GM12875 (cell line): Measurements from ENCODE around the gene PPDPF.

ENCODE experiments used
- H3K4me3 ChIP-seq: one replicate; pipeline ENCODE4 v1.5.1; 2011; ENCODE audit warnings: low read depth, low read length, control low read depth
- CTCF ChIP-seq: IDR thresholded peaks from 2 replicates; pipeline ENCODE4 v1.5.1; 2011; ENCODE audit warnings: low read depth, mild to moderate bottlenecking, control low read depth, inconsistent platforms, low read length, moderate library complexity, borderline replicate concordance; ENCODE audit not compliant: insufficient read depth

PPDPF gene

GRCh38 chr20:63525185-63525584, 4.6 kb downstream of the PPDPF start:
- H3K4me3 ChIP-seq: no peak overlapping the region
- TF ChIP-seq CTCF: no peak

- TF ChIP-seq CTCF: no peak
Observed at GRCh38 chr20:63525971-63526370, 5.4 kb downstream of the PPDPF start.

DNA sequence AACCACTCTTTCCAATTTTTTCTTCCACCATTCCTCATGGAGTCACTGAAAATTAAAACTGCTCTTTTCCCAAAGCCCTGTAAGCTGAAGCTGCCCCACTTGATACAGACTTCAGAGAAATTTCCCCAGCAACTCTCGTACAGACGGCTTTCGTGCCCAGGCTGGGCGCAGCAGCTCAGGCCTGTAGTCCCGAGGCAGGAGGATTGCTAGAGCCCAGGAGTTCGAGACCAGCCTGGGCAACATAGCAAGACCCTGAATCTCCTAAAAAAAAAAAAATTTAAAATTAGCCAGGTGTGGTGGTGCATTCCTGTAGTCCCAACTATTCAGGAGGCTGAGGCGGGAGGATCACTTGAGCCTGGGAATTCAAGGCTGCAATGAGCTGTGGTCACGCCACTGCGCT, 6.6 kb downstream of the PPDPF start:
- TF ChIP-seq CTCF: no peak
- no peak overlapping the region for H3K4me3 ChIP-seq

More at GRCh38 chr20:63525971-63526370, 5.4 kb downstream of the PPDPF start:
- no peak overlapping the region for H3K4me3 ChIP-seq

DNA sequence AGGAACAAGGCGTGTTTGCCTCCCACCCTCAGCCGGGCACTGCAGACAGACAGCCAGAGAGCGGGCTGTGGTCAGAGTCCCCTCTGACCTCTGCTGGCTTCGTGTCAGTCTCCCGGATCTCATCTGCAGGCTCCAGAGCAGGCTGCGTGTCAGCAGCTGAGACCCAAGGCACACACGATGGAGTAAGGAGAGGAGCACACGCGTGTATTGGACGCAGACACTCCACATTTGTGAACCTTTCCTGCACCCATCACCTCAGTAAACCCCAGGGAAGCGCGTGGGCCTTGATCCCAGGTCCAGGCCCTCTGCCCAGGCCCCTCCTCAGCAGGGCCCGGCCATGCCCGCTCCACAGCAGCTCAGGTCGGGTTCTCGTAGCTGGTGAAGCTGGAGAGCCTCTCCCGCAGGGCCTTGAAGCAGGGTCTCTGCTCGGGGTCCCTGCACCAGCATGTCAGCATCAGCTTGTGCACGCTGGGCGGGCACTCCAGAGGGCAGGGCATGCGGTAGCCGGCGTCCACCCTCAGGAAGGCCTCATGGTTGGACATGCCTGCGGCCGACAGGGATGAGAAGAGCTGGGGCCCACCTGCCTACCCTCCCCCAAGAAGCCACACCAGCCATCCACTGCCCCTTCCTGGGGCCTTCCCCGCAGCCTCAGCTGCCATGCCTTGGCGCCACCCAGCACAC, 8.8 kb downstream of the PPDPF start:
- no peak for TF ChIP-seq CTCF
- no peak overlapping the region for H3K4me3 ChIP-seq

DNA sequence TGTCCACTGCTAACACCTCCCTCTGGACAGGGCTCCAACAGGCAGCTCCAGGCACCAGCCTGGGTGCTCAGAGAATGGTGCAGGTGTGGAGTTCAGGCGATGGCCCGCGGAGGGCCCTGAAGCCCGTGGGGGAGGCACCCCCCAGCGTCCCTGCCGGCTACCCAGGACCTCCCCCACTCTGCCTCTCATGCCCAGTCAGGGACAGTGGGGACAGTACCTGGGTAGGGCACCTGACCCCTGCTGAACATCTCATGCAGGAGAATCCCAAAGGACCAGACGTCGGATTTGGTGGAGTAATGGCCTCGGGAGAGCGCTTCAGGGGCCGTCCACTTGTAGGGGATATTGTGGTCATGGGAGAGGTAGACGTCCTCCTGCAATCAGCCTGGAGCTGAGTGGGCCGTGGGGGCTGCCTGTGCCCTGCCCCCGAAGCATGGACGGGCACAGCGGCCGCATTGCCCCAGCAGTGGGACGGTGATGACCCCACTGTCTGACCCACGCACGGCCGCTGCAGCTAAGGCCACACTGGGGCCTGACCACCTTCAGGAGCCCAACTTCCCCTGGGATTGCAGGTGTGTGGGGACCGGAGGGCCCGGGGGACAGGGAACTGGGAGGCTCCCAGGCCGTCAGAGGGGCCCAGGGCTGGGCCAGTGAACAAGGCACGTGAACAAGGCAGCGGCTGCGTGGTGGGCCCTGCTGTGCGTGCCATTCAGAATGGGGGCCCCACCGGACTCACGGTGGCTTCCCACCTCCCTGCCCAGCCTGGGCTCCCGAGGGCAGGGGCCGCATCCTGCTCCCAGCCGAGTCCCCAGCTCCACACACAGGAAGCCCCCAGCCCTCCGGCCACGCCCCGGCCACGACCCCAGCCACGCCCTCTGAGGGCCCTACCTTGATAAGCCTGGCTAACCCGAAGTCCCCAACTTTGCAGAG, 9.6 kb downstream of the PPDPF start:
- TF ChIP-seq CTCF: no peak
- no peak overlapping the region for H3K4me3 ChIP-seq

DNA sequence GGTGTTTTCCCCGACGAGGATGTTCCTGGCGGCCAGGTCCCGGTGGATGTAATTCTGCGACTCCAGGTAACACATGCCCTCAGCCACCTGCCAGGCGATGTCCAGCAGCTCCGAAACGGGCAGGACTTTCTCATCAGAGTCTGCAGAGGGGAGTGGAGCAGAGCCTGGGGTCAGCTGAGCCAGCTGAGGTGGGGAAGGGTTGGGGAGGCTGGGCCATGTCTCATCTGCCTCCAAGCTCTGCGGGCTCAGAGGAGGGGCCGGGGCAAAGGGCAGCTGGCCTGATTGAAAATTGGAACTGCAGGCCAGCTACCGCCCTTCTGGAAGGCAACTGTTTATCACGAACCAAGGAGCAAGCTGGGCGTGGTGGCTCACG, 10.2 kb downstream of the PPDPF start:
- H3K4me3 ChIP-seq: no peak overlapping the region
- no peak for TF ChIP-seq CTCF
